GM15510 (cell line): ENCODE measurements around the gene GRIK4.

Experiments
- POLR2A ChIP-seq: IDR thresholded peaks from 3 replicates; pipeline ENCODE4 v1.6.1; 2011; ENCODE audit warnings: borderline replicate concordance; ENCODE audit not compliant: insufficient read length; ENCODE audit errors: extremely low read depth

GRIK4 gene

GRCh38 chr11:120586728-120587127, 75.2 kb downstream of the GRIK4 start:
- TF ChIP-seq POLR2A = no peak

- no peak for TF ChIP-seq POLR2A
These were observed 75.8 kb downstream of the GRIK4 start for GRCh38 chr11:120587299-120587698.

- no peak for TF ChIP-seq POLR2A
These were observed 77.8 kb downstream of the GRIK4 start for GRCh38 chr11:120589376-120589775.

GRCh38 chr11:120590472-120590871, 78.9 kb downstream of the GRIK4 start:
- no peak for TF ChIP-seq POLR2A

- no peak for TF ChIP-seq POLR2A
These were observed 83.2 kb downstream of the GRIK4 start for GRCh38 chr11:120594746-120595145.

GRCh38 chr11:120595557-120595956, 84.0 kb downstream of the GRIK4 start:
- no peak for TF ChIP-seq POLR2A

- no peak for TF ChIP-seq POLR2A
These were observed 86.0 kb downstream of the GRIK4 start for GRCh38 chr11:120597250-120598215.

GRCh38 chr11:120598517-120599257, 87.1 kb downstream of the GRIK4 start:
- no peak for TF ChIP-seq POLR2A

GRCh38 chr11:120599816-120600420, 88.4 kb downstream of the GRIK4 start:
- no peak for TF ChIP-seq POLR2A

- TF ChIP-seq POLR2A = no peak
These were observed 90.0 kb downstream of the GRIK4 start for GRCh38 chr11:120601536-120601935.

- no peak for TF ChIP-seq POLR2A
These were observed 91.5 kb downstream of the GRIK4 start for GRCh38 chr11:120603071-120603470.

- no peak for TF ChIP-seq POLR2A
These were observed 93.9 kb downstream of the GRIK4 start for GRCh38 chr11:120605469-120605868.

- no peak for TF ChIP-seq POLR2A
These were observed 94.9 kb downstream of the GRIK4 start for GRCh38 chr11:120606211-120607010.

- TF ChIP-seq POLR2A = no peak
These were observed 96.5 kb downstream of the GRIK4 start for GRCh38 chr11:120608061-120608460.
